Endothelial cell (in vitro differentiated cells): ENCODE data around the gene AMDHD2. TPM values are rescaled to one million over a fixed set of nuclear protein-coding genes. Genes with fewer than 3 reads are reported as not detected.
"Not testable (repeated sequence)": the region's sequence is repeated elsewhere in the genome, so short reads cannot be mapped to it uniquely, and the experiment has no call there.

Source experiments
- DNase-seq: peaks from one replicate; pipeline ENCODE4 v3.0.0; 2021; ENCODE audit warnings: low spot score
- H3K27ac Mint-ChIP-seq: one replicate; pipeline ENCODE4 v1.8.0; 2021; ENCODE audit warnings: mixed read lengths, inconsistent platforms; ENCODE audit not compliant: unreplicated experiment
- H3K27me3 Mint-ChIP-seq: one replicate; pipeline ENCODE4 v1.8.0; 2021; ENCODE audit warnings: mild to moderate bottlenecking, moderate library complexity, mixed read lengths, inconsistent platforms; ENCODE audit not compliant: unreplicated experiment
- H3K36me3 Mint-ChIP-seq: one replicate; pipeline ENCODE4 v1.8.0; 2021; ENCODE audit warnings: mild to moderate bottlenecking, low read depth, mixed read lengths, inconsistent platforms; ENCODE audit not compliant: unreplicated experiment
- H3K4me1 Mint-ChIP-seq: one replicate; pipeline ENCODE4 v1.8.0; 2021; ENCODE audit warnings: mild to moderate bottlenecking, mixed read lengths, inconsistent platforms; ENCODE audit not compliant: unreplicated experiment
- H3K4me3 Mint-ChIP-seq: one replicate; pipeline ENCODE4 v1.8.0; 2021; ENCODE audit warnings: mild to moderate bottlenecking, mixed read lengths, inconsistent platforms; ENCODE audit not compliant: unreplicated experiment
- H3K9me3 Mint-ChIP-seq: one replicate; pipeline ENCODE4 v1.8.0; 2021; ENCODE audit warnings: mixed read lengths, inconsistent platforms; ENCODE audit not compliant: unreplicated experiment
- CTCF ChIP-seq: fragments of 200-600 bp; sonication (generic); IDR thresholded peaks from one replicate; pipeline ENCODE4 v1.5.0; 2021; ENCODE audit warnings: antibody characterized with exemption; ENCODE audit not compliant: unreplicated experiment
- total RNA-seq: library from RNA; stranded (reverse); fragmentation: NEBNext Ultra II Directional; extraction: Animal tissue kit (Norgen Biotek cat#: 25700); gene quantifications from one replicate; pipeline ENCODE4 v1.2.1, GENCODE V29; 2021; ENCODE audit not compliant: unreplicated experiment

The AMDHD2 gene
- total RNA-seq, 1 donor from 2014 or later, result 53.3 TPM

DNA sequence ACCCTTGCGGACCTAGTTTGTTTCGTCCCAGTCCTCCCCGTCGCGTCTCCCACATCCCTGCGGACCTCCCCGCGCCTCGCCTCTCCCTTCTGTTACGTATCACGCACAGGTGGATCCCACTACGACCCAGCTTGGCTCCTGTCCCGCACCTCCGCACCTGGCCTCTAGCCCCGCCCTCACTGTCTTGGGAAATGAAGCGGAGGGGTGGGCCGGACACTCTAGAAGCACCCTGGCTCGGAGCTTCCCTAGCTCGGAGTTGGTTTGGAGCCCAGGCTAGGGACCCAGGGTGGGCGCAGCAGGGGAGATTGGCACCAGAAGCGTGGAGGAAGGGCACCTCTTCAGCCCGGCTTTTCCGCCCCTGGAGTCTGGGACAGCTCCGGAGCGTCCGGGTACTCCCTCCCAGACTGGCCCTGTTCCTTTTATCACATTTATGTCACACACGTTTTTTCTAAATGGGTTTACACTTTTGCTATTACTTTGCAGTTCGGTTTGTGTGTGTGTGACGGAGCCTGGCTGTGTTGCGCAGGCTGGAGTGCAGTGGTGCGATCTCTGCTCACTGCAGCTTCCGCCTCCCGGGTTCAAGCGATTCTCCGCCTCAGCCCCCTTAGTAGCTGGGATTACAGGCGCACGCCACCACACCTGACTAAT lies 12.4 kb downstream of the AMDHD2 start:
- Mint-ChIP-seq H3K36me3 (no peaks in the 10 kb centered on the region), H3K27ac (peak overlapping the region; percentile 52), H3K27me3 (peaks cover 22% of the 10 kb centered on the region), H3K4me1 (peaks cover 3% of the 10 kb centered on the region), H3K4me3 (peak overlapping the region; percentile 95), H3K9me3 (no peaks in the 10 kb centered on the region)
- TF ChIP-seq CTCF, result no peak
- no peak for DNase-seq

GRCh38 chr16:2533142-2533755 lies 13.1 kb downstream of the AMDHD2 start:
- not testable (repeated sequence) for DNase-seq

DNA sequence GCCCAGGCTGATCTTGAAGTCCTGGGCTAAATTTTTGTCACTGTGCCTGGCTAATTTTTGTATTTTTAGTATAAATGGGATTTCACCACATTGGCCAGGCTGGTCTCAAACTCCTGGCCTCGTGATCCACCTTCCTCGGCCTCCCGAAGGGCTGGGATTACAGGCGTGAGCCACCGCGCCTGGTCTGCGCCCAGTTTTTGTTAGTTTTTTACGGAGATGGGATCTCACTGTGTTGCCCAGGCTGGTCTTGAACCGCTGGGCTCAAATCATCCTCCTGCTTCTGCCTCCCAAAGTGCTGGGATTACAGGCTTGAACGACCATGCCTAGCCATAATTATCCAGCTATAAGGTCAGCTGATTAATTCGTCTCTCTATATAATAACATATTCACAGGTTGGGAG lies 13.7 kb downstream of the AMDHD2 start:
- Mint-ChIP-seq H3K36me3 (no peaks in the 10 kb centered on the region), H3K4me1 (peaks cover 6% of the 10 kb centered on the region), H3K27ac (no peak overlapping the region), H3K27me3 (peaks cover 24% of the 10 kb centered on the region), H3K9me3 (no peaks in the 10 kb centered on the region), H3K4me3 (peak overlapping the region; percentile 67)
- no peak for DNase-seq
- TF ChIP-seq CTCF, result no peak

More at GRCh38 chr16:2533142-2533755, 13.1 kb downstream of the AMDHD2 start:
- H3K4me1 Mint-ChIP-seq, H3K9me3 Mint-ChIP-seq, H3K36me3 Mint-ChIP-seq: not testable (repeated sequence)
- H3K27me3 Mint-ChIP-seq, result peaks cover 22% of the 10 kb centered on the region
- peak overlapping the region; percentile 52 for H3K27ac Mint-ChIP-seq
- H3K4me3 Mint-ChIP-seq, result peak overlapping the region; percentile 95

- peak overlapping the region; percentile 61 for H3K27ac Mint-ChIP-seq
- H3K27me3 Mint-ChIP-seq, result peaks cover 24% of the 10 kb centered on the region
- H3K9me3 Mint-ChIP-seq, H3K4me3 Mint-ChIP-seq, DNase-seq, H3K36me3 Mint-ChIP-seq, H3K4me1 Mint-ChIP-seq: not testable (repeated sequence)
These were observed 14.2 kb downstream of the AMDHD2 start for GRCh38 chr16:2534335-2534734.

DNA sequence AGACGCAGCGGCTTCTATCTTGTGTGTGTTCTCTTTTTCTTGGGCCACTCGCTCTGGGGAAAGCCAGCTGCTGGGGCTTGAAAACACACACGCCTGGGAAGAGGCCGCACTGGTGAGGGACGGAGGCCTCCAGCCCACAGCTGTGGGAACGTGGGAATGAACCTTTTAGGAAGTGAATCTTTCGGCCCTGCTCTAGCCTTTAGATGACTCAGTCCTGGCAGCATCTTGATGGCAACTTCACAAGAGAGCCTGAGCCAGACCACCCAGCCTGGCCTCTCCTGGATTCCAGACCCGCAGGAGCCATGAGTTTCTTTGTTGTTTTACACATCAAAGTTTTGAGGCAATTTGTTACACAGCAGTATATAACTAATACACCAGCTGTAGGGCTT lies 15.4 kb downstream of the AMDHD2 start:
- peaks cover 11% of the 10 kb centered on the region for H3K4me1 Mint-ChIP-seq

More for the DNA sequence above, 15.4 kb downstream of the AMDHD2 start:
- Mint-ChIP-seq H3K4me3 (no peak overlapping the region), H3K9me3 (no peaks in the 10 kb centered on the region), H3K27me3 (peaks cover 23% of the 10 kb centered on the region), H3K27ac (no peak overlapping the region), H3K36me3 (no peaks in the 10 kb centered on the region)
- TF ChIP-seq CTCF, result no peak
- no peak for DNase-seq
